NK-92 (cell line): ENCODE measurements around the gene WHRN.

ENCODE experiments used
- DNase-seq: peaks from one replicate; lab custom pipeline; 2025; ENCODE audit not compliant: unreplicated experiment; lab: John Stamatoyannopoulos, UW

The WHRN gene

GRCh38 chr9:114515528-114515927, 10.3 kb upstream of the WHRN start:
- DNase-seq: no peak

- no peak for DNase-seq
Measured at GRCh38 chr9:114513959-114514267, 8.6 kb upstream of the WHRN start.

- no peak for DNase-seq
Measured at GRCh38 chr9:114513055-114513958, 8.0 kb upstream of the WHRN start.

GRCh38 chr9:114511978-114512874, 7.0 kb upstream of the WHRN start:
- DNase-seq: no peak

GRCh38 chr9:114507726-114508125, 2.5 kb upstream of the WHRN start:
- DNase-seq: no peak

GRCh38 chr9:114506082-114506390, 763 bp upstream of the WHRN start:
- DNase-seq: no peak

GRCh38 chr9:114504341-114505186, 709 bp downstream of the WHRN start:
- no peak for DNase-seq

- no peak for DNase-seq
Measured at GRCh38 chr9:114503522-114504340, 1.5 kb downstream of the WHRN start.

GRCh38 chr9:114503009-114503408, 2.3 kb downstream of the WHRN start:
- DNase-seq: no peak

- DNase-seq: no peak
Measured at GRCh38 chr9:114501796-114502682, 3.2 kb downstream of the WHRN start.

GRCh38 chr9:114500697-114501292, 4.5 kb downstream of the WHRN start:
- DNase-seq: no peak

- no peak for DNase-seq
Measured at GRCh38 chr9:114499941-114500696, 5.2 kb downstream of the WHRN start.

- no peak for DNase-seq
Measured at GRCh38 chr9:114499528-114499927, 5.7 kb downstream of the WHRN start.

GRCh38 chr9:114497727-114498382, 7.4 kb downstream of the WHRN start:
- DNase-seq: no peak

- no peak for DNase-seq
Measured at GRCh38 chr9:114497236-114497635, 8.0 kb downstream of the WHRN start.

- no peak for DNase-seq
Measured at GRCh38 chr9:114496011-114496410, 9.3 kb downstream of the WHRN start.

GRCh38 chr9:114494776-114495569, 10.3 kb downstream of the WHRN start:
- DNase-seq: no peak
